Nephron (organoid): ENCODE results near the gene TPBG.

Source experiments
- H3K27ac Mint-ChIP-seq, 3 experiments: 2 replicates each; pipeline ENCODE4 v1.8.0; 2020; ENCODE audit warnings: mixed read lengths in 3 of 3, mild to moderate bottlenecking in 2 of 3, moderate library complexity in 1 of 3
- H3K27me3 Mint-ChIP-seq: 2 replicates; pipeline ENCODE4 v1.8.0; 2021; ENCODE audit warnings: low read depth, mild to moderate bottlenecking, moderate library complexity, mixed read lengths
- H3K36me3 Mint-ChIP-seq: 2 replicates; pipeline ENCODE4 v1.8.0; 2020; ENCODE audit warnings: low read depth, mixed read lengths
- H3K4me1 Mint-ChIP-seq: 2 replicates; pipeline ENCODE4 v1.8.0; 2020; ENCODE audit warnings: mixed read lengths
- H3K4me3 Mint-ChIP-seq, 3 experiments: 2 replicates each; pipeline ENCODE4 v1.8.0; 2020; ENCODE audit warnings: mild to moderate bottlenecking in 3 of 3, mixed read lengths in 3 of 3, moderate library complexity in 2 of 3
- H3K9me3 Mint-ChIP-seq: 2 replicates; pipeline ENCODE4 v1.8.0; 2020; ENCODE audit warnings: mixed read lengths
- TF ChIP-seq, protein P1 (sequence below), 3 experiments: fragments of 200-600 bp; sonication (generic); IDR thresholded peaks; one replicate each; pipeline ENCODE4 v1.5.0; 2021; ENCODE audit warnings: antibody characterized with exemption in 3 of 3; ENCODE audit not compliant: unreplicated experiment in 3 of 3

The TPBG gene

DNA sequence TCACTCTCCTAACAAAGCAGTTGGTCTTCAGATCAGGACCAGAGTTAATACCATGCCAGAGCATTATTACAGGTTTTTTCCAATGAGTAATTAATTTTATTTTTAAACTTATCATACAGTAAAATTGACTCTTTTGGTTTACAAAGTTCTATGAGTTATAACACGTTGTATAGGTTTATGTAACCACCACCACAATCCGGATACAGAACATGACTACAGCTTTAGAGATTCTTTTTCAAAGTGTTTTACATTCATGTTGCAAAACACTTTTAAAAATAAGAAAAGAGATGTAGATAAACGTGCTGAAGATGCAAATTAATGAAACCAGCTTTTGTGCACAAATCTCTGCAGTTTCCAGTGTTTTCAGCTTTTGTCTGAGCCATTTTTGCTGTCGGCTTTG, 1.5 kb upstream of the TPBG start:
- Mint-ChIP-seq H3K9me3 (no peaks in the 10 kb centered on the region), H3K27me3 (peaks cover 38% of the 10 kb centered on the region), H3K36me3 (peaks cover 7% of the 10 kb centered on the region), H3K27ac (peak overlapping the region in 2 of 3 experiments; percentile 82 to 91), H3K4me3 (peak overlapping the region; percentile 96 to 99 (median 97)), H3K4me1 (peaks cover 25% of the 10 kb centered on the region)
- TF ChIP-seq, protein P1, sequence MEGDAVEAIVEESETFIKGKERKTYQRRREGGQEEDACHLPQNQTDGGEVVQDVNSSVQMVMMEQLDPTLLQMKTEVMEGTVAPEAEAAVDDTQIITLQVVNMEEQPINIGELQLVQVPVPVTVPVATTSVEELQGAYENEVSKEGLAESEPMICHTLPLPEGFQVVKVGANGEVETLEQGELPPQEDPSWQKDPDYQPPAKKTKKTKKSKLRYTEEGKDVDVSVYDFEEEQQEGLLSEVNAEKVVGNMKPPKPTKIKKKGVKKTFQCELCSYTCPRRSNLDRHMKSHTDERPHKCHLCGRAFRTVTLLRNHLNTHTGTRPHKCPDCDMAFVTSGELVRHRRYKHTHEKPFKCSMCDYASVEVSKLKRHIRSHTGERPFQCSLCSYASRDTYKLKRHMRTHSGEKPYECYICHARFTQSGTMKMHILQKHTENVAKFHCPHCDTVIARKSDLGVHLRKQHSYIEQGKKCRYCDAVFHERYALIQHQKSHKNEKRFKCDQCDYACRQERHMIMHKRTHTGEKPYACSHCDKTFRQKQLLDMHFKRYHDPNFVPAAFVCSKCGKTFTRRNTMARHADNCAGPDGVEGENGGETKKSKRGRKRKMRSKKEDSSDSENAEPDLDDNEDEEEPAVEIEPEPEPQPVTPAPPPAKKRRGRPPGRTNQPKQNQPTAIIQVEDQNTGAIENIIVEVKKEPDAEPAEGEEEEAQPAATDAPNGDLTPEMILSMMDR (IDR thresholded peaks at IDR 0.05; ENCODE audit: unreplicated experiment in 3 of 3), result no peak

GRCh38 chr6:82362878-82363427, 664 bp upstream of the TPBG start:
- Mint-ChIP-seq H3K4me1 (peaks cover 25% of the 10 kb centered on the region), H3K4me3 (peak overlapping the region; percentile 96 to 99 (median 97)), H3K36me3 (peaks cover 7% of the 10 kb centered on the region)

GRCh38 chr6:82364087-82365015, 734 bp downstream of the TPBG start:
- Mint-ChIP-seq H3K36me3 (peaks cover 7% of the 10 kb centered on the region), H3K4me3 (peak overlapping the region; percentile 96 to 99 (median 97)), H3K9me3 (no peaks in the 10 kb centered on the region), H3K27me3 (peaks cover 38% of the 10 kb centered on the region), H3K27ac (peak overlapping the region; percentile 82 to 96 (median 91)), H3K4me1 (peaks cover 25% of the 10 kb centered on the region)
- TF ChIP-seq, protein P1 (IDR thresholded peaks at IDR 0.05; ENCODE audit: unreplicated experiment in 3 of 3), result no peak

More at GRCh38 chr6:82362878-82363427, 664 bp upstream of the TPBG start:
- Mint-ChIP-seq H3K27ac (peak overlapping the region; percentile 82 to 96 (median 91)), H3K27me3 (peaks cover 38% of the 10 kb centered on the region), H3K9me3 (no peaks in the 10 kb centered on the region)
- TF ChIP-seq, protein P1 (IDR thresholded peaks at IDR 0.05; ENCODE audit: unreplicated experiment in 3 of 3), result no peak

- H3K9me3 Mint-ChIP-seq, result no peaks in the 10 kb centered on the region
Observed at GRCh38 chr6:82365016-82365795, 1.6 kb downstream of the TPBG start.

DNA sequence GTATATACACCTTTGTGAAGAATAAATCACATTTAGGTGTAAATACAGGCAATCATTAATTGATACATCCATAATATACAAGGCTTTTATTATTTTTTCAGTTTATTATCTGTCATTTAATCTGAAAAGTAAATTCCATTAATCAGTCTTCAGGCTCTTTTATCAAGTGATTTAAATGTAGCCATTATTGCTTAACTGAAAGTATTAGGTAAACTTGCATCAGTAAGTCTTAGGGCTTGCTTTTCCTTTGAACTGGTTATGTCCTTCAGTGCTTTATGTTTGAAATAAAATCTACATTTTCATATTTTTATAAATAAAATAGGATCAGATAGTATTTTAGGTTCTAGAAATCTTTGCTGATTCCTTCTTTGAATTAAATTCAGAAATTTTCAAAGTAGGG, 4.1 kb downstream of the TPBG start:
- Mint-ChIP-seq H3K9me3 (no peaks in the 10 kb centered on the region), H3K27ac (no peak overlapping the region), H3K36me3 (peaks cover 7% of the 10 kb centered on the region), H3K4me3 (peak overlapping the region in 1 of 3 experiments; percentile 14), H3K4me1 (peaks cover 16% of the 10 kb centered on the region), H3K27me3 (peaks cover 21% of the 10 kb centered on the region)
- TF ChIP-seq, protein P1 (IDR thresholded peaks at IDR 0.05; ENCODE audit: unreplicated experiment in 3 of 3), result no peak

More at GRCh38 chr6:82365016-82365795, 1.6 kb downstream of the TPBG start:
- peaks cover 25% of the 10 kb centered on the region for H3K4me1 Mint-ChIP-seq
- TF ChIP-seq, protein P1 (IDR thresholded peaks at IDR 0.05; ENCODE audit: unreplicated experiment in 3 of 3), result peak in 2 of 3 experiments; percentile 24 to 29
- H3K27me3 Mint-ChIP-seq, result peaks cover 37% of the 10 kb centered on the region
- H3K36me3 Mint-ChIP-seq, result peaks cover 7% of the 10 kb centered on the region
- peak overlapping the region; percentile 88 to 93 (median 91) for H3K4me3 Mint-ChIP-seq
- H3K27ac Mint-ChIP-seq, result peak overlapping the region in 2 of 3 experiments; percentile 44 to 51
